Hepatic stellate cell (primary cell): ENCODE data around the gene JUN.

ENCODE experiments used
- DNase-seq: peaks from one replicate; pipeline ENCODE4 v3.0.0; 2011; ENCODE audit warnings: low spot score

The JUN gene

DNA sequence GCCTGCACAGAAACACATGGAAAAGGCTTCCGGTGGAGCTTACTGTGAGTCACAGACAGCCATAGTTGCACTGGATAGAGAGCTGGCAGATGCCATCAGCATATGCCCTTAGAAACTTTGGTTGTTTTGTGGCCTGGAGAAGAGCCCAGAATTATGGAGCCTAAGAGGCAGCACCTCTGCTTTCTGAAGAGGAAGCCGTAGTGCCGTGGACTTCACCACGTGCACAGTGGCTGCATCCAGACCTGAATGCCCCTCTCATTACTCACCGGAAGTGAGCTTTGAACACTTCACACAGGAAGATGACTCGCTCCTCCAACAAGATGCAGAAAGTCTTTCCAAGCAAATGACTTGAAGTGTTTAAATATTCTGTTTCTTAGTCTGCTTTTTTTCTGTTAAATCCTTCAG lies 28.4 kb downstream of the JUN start:
- peak; percentile 86 for DNase-seq

DNA sequence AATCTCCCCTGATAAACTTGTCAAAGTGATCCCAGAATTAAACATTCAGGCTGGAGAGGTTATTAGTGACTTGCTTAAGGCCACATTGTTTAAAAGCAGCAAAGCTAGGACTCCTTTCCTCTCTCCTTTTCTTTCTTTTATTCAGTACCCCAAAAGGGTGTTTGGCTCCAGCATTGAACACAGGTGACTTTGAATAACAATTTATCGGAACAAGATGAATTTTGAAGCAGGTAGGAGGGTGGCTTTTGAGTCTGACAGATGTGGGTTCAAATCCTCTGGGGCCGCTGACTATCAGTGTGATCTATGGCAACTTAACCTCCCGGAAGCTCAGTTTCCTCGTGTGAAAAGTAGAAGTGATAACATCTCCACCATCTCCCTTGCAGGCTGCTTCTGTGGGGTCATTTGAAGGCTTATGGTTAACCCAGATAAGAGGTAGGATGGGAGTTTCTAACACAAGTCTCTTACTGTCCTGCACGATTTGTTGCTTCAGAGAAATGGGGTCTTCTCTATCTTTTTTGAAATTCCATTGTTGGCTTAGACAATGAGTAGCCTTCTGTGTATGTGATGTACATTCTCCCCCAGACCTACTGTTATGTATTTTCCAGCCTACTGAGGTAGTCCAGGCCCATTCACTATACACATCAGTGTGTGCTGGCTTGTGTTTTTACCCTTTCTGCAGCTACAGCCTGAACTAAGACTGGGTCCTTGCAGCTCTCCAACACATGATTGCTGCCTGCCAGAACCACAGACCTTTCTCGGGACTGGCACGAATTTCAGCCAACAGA lies 29.0 kb downstream of the JUN start:
- DNase-seq, result no peak

- no peak for DNase-seq
Measured at GRCh38 chr1:58754073-58754613, 29.7 kb downstream of the JUN start.

GRCh38 chr1:58753431-58753866 lies 30.4 kb downstream of the JUN start:
- DNase-seq, result no peak

GRCh38 chr1:58749646-58750045 lies 34.2 kb downstream of the JUN start:
- no peak for DNase-seq

GRCh38 chr1:58748666-58749065 lies 35.2 kb downstream of the JUN start:
- no peak for DNase-seq

- no peak for DNase-seq
Measured at GRCh38 chr1:58746757-58747156, 37.1 kb downstream of the JUN start.

DNA sequence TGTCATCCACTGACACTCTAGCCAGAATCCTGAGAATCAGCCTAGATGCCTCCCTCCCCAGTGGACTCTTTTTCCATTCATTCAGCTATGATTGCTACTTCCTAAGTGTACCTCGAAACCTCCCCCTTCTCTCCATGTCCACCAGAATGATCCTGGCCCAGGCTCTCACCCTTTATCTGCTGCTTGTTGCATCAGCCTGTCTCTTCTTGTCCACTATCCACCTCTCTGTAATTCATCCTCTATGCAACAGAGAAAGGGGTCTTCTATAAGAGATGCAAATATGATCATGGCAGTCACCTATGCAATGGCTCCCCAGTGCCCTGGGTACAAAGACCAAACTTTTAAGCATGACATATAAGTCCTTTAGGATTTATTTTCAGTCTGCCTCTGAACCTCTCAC lies 37.7 kb downstream of the JUN start:
- DNase-seq, result no peak

DNA sequence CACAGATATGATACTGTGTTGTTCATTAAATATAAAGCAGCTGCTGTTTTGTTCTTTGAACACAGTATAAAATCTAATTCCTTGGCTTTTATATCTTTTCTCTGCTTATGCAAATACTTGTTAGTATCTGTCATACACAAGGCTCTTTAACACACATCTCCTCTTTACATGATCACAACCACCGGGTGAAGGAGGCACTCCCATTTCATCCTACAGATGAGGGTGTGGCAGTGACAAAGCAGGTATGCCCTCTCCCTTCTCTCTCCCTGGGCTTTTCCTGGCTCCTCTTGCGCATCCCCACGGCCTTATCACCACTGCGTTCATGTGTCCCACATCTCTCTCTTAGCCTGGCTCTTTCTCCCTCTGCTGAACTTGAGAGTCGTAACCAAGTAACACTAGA lies 38.2 kb downstream of the JUN start:
- DNase-seq, result no peak

DNA sequence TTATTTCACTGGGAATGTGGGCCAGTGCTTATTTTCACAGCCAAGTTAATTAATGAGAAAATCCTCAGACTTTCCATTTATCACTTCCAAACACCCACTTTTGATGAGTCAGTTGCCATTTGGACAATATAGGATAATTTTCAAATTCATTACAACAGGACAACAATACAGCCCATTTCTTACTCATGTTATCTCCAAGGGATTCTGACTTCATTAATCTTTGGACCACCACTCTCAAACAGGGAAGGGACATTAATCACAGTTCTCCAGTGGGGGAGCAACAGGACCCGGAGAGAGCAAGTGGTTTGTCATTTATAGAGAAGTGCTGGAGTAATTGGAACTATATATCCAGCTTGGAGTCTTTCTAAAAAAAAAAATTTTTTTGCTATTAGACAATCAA lies 38.7 kb downstream of the JUN start:
- no peak for DNase-seq

DNA sequence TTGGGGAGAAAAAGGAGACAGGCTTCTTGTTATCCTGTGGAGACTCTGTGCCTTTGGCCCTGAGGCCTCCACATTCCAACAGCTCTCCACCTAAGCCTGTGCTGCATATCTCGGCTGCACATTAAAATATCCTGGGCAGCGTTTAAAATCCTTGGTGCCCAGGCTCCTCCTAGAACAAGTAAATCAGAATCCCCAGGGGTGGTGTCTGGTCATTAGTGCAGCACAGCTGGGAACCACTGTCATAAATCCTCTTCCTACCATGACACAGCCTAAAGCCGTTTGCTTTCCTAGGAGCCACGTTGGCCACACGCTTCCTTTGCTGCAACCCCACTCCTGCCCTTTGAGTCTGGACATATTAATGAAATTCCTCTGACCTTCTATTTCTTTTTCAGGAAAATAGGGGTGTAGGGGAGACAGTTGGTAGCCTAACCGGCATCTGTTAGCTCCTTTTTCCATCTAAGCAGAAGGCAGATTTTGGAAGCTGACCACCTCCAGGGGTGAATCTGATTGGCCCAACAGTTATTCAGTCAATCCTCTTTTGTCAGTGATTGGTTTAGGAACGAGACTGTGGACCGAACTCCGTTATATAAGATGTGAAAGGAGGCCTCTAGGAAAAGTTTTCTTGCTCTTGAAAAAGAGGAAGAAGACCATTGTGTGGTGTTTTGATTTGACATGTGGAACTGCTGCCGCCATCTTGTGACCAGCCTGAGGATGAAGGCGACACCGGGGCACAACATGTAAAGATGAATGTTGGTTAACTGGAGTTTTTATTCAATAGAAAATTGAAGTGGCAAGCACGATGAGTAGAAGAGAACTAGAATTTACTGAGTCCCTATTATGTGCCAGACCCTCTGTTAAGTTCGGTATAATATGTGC lies 41.9 kb downstream of the JUN start:
- no peak for DNase-seq

GRCh38 chr1:58739856-58740466 lies 43.9 kb downstream of the JUN start:
- peak; percentile 42 for DNase-seq

- no peak for DNase-seq
Measured at GRCh38 chr1:58738876-58739275, 45.0 kb downstream of the JUN start.

- DNase-seq, result no peak
Measured at GRCh38 chr1:58735586-58735985, 48.3 kb downstream of the JUN start.

GRCh38 chr1:58734630-58735029 lies 49.2 kb downstream of the JUN start:
- DNase-seq, result no peak

GRCh38 chr1:58732087-58732775 lies 51.6 kb downstream of the JUN start:
- no peak for DNase-seq
